ENCODE measurements around the gene MCM9. TPM values are rescaled to one million over a fixed set of nuclear protein-coding genes. Genes with fewer than 3 reads are reported as not detected.

The MCM9 gene
- total RNA-seq, 1 experiment from 2014 or later: 14.9 TPM

DNA sequence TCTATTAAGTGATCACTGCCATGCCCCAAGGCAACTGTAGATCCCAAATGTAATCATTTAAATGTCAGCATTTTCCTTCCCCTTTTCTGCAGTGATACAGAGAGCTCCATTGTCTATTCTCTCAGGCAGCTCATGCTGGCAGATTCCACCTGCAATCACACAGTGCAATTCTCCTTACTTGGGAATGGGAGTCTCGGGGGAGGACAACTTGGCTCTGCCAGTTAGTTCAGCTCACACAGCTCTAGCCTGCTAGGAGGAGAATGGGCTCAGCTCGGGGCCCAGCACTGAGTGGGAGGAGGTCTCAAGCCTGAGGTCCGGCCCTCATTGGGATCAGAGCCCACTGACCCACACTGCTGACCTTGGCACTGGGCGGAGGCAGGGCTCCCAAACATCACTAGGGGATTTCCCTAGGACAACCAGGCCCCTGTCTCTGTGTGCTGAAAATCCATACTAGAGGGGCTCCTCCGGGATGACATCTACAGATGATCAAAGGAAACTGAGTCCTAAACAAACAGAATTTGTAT lies 150.3 kb downstream of the MCM9 start (continued):
- TF ChIP-seq, protein P1, sequence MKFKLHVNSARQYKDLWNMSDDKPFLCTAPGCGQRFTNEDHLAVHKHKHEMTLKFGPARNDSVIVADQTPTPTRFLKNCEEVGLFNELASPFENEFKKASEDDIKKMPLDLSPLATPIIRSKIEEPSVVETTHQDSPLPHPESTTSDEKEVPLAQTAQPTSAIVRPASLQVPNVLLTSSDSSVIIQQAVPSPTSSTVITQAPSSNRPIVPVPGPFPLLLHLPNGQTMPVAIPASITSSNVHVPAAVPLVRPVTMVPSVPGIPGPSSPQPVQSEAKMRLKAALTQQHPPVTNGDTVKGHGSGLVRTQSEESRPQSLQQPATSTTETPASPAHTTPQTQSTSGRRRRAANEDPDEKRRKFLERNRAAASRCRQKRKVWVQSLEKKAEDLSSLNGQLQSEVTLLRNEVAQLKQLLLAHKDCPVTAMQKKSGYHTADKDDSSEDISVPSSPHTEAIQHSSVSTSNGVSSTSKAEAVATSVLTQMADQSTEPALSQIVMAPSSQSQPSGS (CRISPR knock-in tag; IDR thresholded peaks at IDR 0.05; ENCODE audit: borderline replicate concordance, low read depth): no peak
- TF ChIP-seq, protein P2, sequence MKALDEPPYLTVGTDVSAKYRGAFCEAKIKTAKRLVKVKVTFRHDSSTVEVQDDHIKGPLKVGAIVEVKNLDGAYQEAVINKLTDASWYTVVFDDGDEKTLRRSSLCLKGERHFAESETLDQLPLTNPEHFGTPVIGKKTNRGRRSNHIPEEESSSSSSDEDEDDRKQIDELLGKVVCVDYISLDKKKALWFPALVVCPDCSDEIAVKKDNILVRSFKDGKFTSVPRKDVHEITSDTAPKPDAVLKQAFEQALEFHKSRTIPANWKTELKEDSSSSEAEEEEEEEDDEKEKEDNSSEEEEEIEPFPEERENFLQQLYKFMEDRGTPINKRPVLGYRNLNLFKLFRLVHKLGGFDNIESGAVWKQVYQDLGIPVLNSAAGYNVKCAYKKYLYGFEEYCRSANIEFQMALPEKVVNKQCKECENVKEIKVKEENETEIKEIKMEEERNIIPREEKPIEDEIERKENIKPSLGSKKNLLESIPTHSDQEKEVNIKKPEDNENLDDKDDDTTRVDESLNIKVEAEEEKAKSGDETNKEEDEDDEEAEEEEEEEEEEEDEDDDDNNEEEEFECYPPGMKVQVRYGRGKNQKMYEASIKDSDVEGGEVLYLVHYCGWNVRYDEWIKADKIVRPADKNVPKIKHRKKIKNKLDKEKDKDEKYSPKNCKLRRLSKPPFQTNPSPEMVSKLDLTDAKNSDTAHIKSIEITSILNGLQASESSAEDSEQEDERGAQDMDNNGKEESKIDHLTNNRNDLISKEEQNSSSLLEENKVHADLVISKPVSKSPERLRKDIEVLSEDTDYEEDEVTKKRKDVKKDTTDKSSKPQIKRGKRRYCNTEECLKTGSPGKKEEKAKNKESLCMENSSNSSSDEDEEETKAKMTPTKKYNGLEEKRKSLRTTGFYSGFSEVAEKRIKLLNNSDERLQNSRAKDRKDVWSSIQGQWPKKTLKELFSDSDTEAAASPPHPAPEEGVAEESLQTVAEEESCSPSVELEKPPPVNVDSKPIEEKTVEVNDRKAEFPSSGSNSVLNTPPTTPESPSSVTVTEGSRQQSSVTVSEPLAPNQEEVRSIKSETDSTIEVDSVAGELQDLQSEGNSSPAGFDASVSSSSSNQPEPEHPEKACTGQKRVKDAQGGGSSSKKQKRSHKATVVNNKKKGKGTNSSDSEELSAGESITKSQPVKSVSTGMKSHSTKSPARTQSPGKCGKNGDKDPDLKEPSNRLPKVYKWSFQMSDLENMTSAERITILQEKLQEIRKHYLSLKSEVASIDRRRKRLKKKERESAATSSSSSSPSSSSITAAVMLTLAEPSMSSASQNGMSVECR (CRISPR knock-in tag; IDR thresholded peaks at IDR 0.05; ENCODE audit: borderline replicate concordance): no peak
- no peak for TF ChIP-seq ZNF317 (CRISPR knock-in tag; IDR thresholded peaks at IDR 0.05; ENCODE audit: borderline replicate concordance, low read depth)
- TF ChIP-seq, protein P3, sequence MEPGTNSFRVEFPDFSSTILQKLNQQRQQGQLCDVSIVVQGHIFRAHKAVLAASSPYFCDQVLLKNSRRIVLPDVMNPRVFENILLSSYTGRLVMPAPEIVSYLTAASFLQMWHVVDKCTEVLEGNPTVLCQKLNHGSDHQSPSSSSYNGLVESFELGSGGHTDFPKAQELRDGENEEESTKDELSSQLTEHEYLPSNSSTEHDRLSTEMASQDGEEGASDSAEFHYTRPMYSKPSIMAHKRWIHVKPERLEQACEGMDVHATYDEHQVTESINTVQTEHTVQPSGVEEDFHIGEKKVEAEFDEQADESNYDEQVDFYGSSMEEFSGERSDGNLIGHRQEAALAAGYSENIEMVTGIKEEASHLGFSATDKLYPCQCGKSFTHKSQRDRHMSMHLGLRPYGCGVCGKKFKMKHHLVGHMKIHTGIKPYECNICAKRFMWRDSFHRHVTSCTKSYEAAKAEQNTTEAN (CRISPR knock-in tag; IDR thresholded peaks at IDR 0.05): no peak

DNA sequence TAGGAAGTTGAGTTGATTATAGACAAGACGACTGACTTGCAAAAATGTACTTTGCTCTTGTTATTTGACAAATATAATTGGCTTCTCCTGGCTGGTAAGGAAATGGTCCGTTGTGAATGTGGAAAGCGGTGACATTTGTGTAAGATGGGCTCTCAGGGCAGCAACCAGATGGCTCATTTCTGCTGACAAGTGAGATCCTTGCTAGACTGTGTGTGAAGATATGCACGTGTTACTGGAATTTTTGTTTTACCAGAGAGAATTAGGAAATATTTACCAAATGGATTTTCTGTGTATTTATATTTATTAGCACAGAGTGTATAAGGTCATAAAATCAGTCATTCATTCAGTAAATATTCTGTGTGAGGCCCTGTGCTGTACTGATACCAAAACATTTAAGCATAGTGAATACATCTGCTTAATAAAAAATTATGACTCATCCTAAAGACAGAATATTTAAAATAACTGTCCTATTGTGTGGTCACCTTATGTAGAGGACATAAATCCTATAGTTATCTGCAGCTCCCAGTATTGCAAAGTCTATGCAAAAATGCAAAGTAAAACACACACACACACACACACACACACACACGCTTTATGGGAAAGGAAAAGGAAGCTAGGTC lies 150.9 kb downstream of the MCM9 start:
- H3K27me3 Mint-ChIP-seq (ENCODE audit: low read depth): no peaks in the 10 kb centered on the region
- CTCF ChIA-PET: interaction anchor here (0.7 to 2.8 kb wide), 2 partner anchors 17 to 72 kb away, joined by 3 to 11 read pairs; no protein-coding TSS in a partner anchor
- ATAC-seq (no peak), DNase-seq (ENCODE audit: low spot score) (no peak)
- no peak overlapping the region for H3K4me3 Mint-ChIP-seq
- H3K4me1 Mint-ChIP-seq: peaks cover 7% of the 10 kb centered on the region; the same call in 1 of the 2 replicates
- TF ChIP-seq, protein P4, sequence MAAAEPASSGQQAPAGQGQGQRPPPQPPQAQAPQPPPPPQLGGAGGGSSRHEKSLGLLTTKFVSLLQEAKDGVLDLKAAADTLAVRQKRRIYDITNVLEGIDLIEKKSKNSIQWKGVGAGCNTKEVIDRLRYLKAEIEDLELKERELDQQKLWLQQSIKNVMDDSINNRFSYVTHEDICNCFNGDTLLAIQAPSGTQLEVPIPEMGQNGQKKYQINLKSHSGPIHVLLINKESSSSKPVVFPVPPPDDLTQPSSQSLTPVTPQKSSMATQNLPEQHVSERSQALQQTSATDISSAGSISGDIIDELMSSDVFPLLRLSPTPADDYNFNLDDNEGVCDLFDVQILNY (CRISPR knock-in tag; IDR thresholded peaks at IDR 0.05): no peak
- H3K36me3 Mint-ChIP-seq: no peaks in the 10 kb centered on the region
- POLR2A ChIA-PET: interaction anchor here (0.6 kb wide), 1 partner anchor 490 kb away, joined by 5 read pairs; no protein-coding TSS in a partner anchor
- no peaks in the 10 kb centered on the region for H3K9me3 Mint-ChIP-seq
- H3K27ac Mint-ChIP-seq: no peak overlapping the region

DNA sequence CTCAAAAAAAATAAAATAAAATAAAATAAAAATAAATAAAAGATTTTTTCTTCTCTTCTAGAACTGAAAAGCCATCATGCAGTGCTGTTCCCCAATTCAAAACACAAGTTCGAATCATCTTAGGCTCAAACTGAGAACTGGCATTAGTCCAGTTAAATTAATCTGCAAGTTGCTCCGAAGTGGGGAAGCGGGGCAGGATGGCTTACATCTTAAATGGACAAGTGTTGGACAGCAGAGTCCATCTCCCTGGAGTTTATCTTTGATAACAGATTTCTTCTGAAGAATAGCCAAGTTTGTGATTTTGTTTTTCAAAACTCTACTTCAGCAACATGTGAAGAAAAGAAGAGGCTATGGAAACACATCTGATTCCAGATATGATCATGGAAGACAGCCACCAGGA lies 152.3 kb downstream of the MCM9 start:
- H3K27me3 Mint-ChIP-seq (ENCODE audit: low read depth): no peaks in the 10 kb centered on the region
- ChIA-PET CTCF (no interaction called here), POLR2A (no interaction called here)
- H3K4me1 Mint-ChIP-seq: peaks cover 7% of the 10 kb centered on the region; the same call in 1 of the 2 replicates
- no peak for DNase-seq (ENCODE audit: low spot score)
- no peak overlapping the region for H3K4me3 Mint-ChIP-seq
- H3K27ac Mint-ChIP-seq: no peak overlapping the region
- ATAC-seq: no peak
- H3K9me3 Mint-ChIP-seq: no peaks in the 10 kb centered on the region
- no peaks in the 10 kb centered on the region for H3K36me3 Mint-ChIP-seq
- TF ChIP-seq SMAD3 (CRISPR knock-in tag; IDR thresholded peaks at IDR 0.05; ENCODE audit: borderline replicate concordance) (no peak), ETV6 (CRISPR knock-in tag; IDR thresholded peaks at IDR 0.05) (no peak), GTF2I (CRISPR knock-in tag; conservative IDR thresholded peaks at IDR 0.05) (no peak), SOX15 (CRISPR knock-in tag; IDR thresholded peaks at IDR 0.05) (no peak), ZNF121 (CRISPR knock-in tag; IDR thresholded peaks at IDR 0.05) (no peak), SMAD4 (CRISPR knock-in tag; IDR thresholded peaks at IDR 0.05) (no peak), GABPB1 (CRISPR knock-in tag; IDR thresholded peaks at IDR 0.05) (no peak)
- TF ChIP-seq, protein P5, sequence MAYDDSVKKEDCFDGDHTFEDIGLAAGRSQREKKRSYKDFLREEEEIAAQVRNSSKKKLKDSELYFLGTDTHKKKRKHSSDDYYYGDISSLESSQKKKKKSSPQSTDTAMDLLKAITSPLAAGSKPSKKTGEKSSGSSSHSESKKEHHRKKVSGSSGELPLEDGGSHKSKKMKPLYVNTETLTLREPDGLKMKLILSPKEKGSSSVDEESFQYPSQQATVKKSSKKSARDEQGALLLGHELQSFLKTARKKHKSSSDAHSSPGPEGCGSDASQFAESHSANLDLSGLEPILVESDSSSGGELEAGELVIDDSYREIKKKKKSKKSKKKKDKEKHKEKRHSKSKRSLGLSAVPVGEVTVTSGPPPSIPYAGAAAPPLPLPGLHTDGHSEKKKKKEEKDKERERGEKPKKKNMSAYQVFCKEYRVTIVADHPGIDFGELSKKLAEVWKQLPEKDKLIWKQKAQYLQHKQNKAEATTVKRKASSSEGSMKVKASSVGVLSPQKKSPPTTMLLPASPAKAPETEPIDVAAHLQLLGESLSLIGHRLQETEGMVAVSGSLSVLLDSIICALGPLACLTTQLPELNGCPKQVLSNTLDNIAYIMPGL (CRISPR knock-in tag; IDR thresholded peaks at IDR 0.05): no peak

Measured in WTC11 (cell line).